HCT116 (cell line): Measurements from ENCODE around the gene FCSK. TPM values are rescaled to one million over a fixed set of nuclear protein-coding genes. Genes with fewer than 3 reads are reported as not detected.

Experiments
- ATAC-seq: fragments of 200-7000 bp; cut with Tn5 transposase; 2 replicates; pipeline ENCODE4 v1.9.1; 2020; ENCODE audit warnings: mild to moderate bottlenecking, moderate library complexity
- BruUV-seq: library from RNA; stranded (reverse); fragments of 400-500 nt; replicated peaks from 2 replicates; lab custom pipeline; 2021; lab: Mats Ljungman, UMichigan
- CTCF ChIA-PET: fragments of 300-600 bp; sonication (Branson Sonifier 250); formaldehyde crosslinking; loops from one replicate; lab custom pipeline; 2021; ENCODE audit warnings: antibody characterized with exemption; lab: Charles Lee
- POLR2A ChIA-PET: fragments of 300-600, 350-600 bp; sonication (Branson Sonifier 250); formaldehyde crosslinking; loops from one replicate; lab custom pipeline; 2021; ENCODE audit warnings: antibody characterized with exemption; lab: Charles Lee
- RAD21 ChIA-PET, 2 experiments: fragments of 300-600 bp; sonication (Branson Sonifier 250); formaldehyde crosslinking; loops; one replicate each; lab custom pipeline; 2023; ENCODE audit warnings: low total read pairs in 2 of 2; ENCODE audit not compliant: uncharacterized antibody in 2 of 2, unreplicated experiment in 2 of 2, low non-redundant PET in 1 of 2; lab: Charles Lee
- DNase-seq: peaks from one replicate; pipeline ENCODE4 v3.0.0-alpha.2; 2010; ENCODE audit warnings: low read depth, low spot score
- H2AFZ ChIP-seq: fragments of 200-600 bp; shearing (Covaris generic), sonication (generic); 2 replicates; pipeline ENCODE4 v1.6.1; 2017; ENCODE audit warnings: low read depth, mixed run types, mixed read lengths, antibody characterized with exemption, low read length; ENCODE audit not compliant: poor library complexity, severe bottlenecking
- H3K27ac ChIP-seq: 2 replicates; pipeline ENCODE4 v1.5.1; 2012; ENCODE audit warnings: low read depth, low read length
- H3K27me3 ChIP-seq: fragments of 200-600 bp; sonication (generic); 2 replicates; pipeline ENCODE4 v1.6.1; 2016; ENCODE audit warnings: mixed run types, low read length, mixed read lengths; ENCODE audit not compliant: insufficient read depth
- H3K36me3 ChIP-seq, 2 experiments: fragments of 200-500 bp in 1 of 2; fragments of 200-600 bp in 1 of 2; sonication (Bioruptor generic) in 1 of 2; sonication (generic) in 1 of 2; 2 replicates each; pipeline versions ENCODE4 v1.5.1 to v1.6.1; 2014 to 2016; ENCODE audit warnings: low read length in 2 of 2, inconsistent platforms in 1 of 2, mixed read lengths in 1 of 2, mixed run types in 1 of 2; ENCODE audit not compliant: insufficient read depth in 2 of 2, control insufficient read depth in 1 of 2
- H3K4me1 ChIP-seq, 2 experiments: fragments of 200-600 bp in 1 of 2; sonication (generic) in 1 of 2; 2 replicates each; pipeline versions ENCODE4 v1.5.1 to v1.6.1; 2012 to 2017; ENCODE audit warnings: low read length in 2 of 2, inconsistent platforms in 1 of 2, mild to moderate bottlenecking in 1 of 2, mixed read lengths in 1 of 2, mixed run types in 1 of 2, moderate library complexity in 1 of 2; ENCODE audit not compliant: insufficient read depth in 2 of 2, control insufficient read depth in 1 of 2
- H3K4me2 ChIP-seq: fragments of 200-600 bp; sonication (generic); 2 replicates; pipeline ENCODE4 v1.6.1; 2017; ENCODE audit warnings: mixed run types, low read length, mixed read lengths
- H3K4me3 ChIP-seq, 2 experiments: fragments of 200-600 bp in 1 of 2; sonication (generic) in 1 of 2; replicated peaks in 1 of 2; 2 replicates each; pipeline ENCODE4 v1.5.1; 2011 to 2016; ENCODE audit warnings: low read length in 2 of 2, control low read depth in 1 of 2, low read depth in 1 of 2, mild to moderate bottlenecking in 1 of 2, mixed read lengths in 1 of 2, mixed run types in 1 of 2
- H3K79me2 ChIP-seq: fragments of 200-600 bp; sonication (generic); 2 replicates; pipeline ENCODE4 v1.6.1; 2017; ENCODE audit warnings: mild to moderate bottlenecking, mixed run types, low read length, moderate library complexity, mixed read lengths; ENCODE audit not compliant: insufficient read depth
- H3K9ac ChIP-seq: fragments of 200-600 bp; sonication (generic); 2 replicates; pipeline ENCODE4 v1.6.1; 2016; ENCODE audit warnings: low read length, mixed read lengths
- H3K9me2 ChIP-seq: fragments of 200-600 bp; sonication (generic), shearing (Covaris generic); 2 replicates; pipeline ENCODE4 v1.6.1; 2017; ENCODE audit warnings: mixed run types, mild to moderate bottlenecking, moderate library complexity; ENCODE audit not compliant: insufficient read depth
- H3K9me3 ChIP-seq, 2 experiments: fragments of 200-500 bp in 1 of 2; fragments of 200-600 bp in 1 of 2; sonication (Bioruptor generic) in 1 of 2; sonication (generic) in 1 of 2; 2 replicates each; pipeline ENCODE4 v1.6.1; 2014 to 2017; ENCODE audit warnings: low read length in 2 of 2, mixed read lengths in 2 of 2, inconsistent platforms in 1 of 2, low read depth in 1 of 2, mild to moderate bottlenecking in 1 of 2, mixed run types in 1 of 2, moderate library complexity in 1 of 2; ENCODE audit not compliant: control insufficient read depth in 1 of 2, insufficient read depth in 1 of 2
- H4K20me1 ChIP-seq: fragments of 200-600 bp; sonication (generic), shearing (Covaris generic); 2 replicates; pipeline ENCODE4 v1.6.1; 2017; ENCODE audit warnings: mixed run types, mild to moderate bottlenecking, moderate library complexity; ENCODE audit not compliant: insufficient read depth
- CEBPB ChIP-seq: IDR thresholded peaks from 2 replicates; pipeline ENCODE4 v1.6.1; 2012; ENCODE audit warnings: low read depth
- SIN3A ChIP-seq: IDR thresholded peaks from 2 replicates; pipeline ENCODE4 v1.6.1; 2012; ENCODE audit warnings: low read depth
- ZFX ChIP-seq: fragments of 450-650 bp; IDR thresholded peaks from 2 replicates; pipeline ENCODE4 v1.6.1; 2017
- ZNF274 ChIP-seq: fragments of 200-500 bp; sonication (Bioruptor generic); IDR thresholded peaks from 2 replicates; pipeline ENCODE4 v1.6.1; 2014; ENCODE audit warnings: mild to moderate bottlenecking, low read depth, low read length, inconsistent platforms
- intact Hi-C: fragments of 100-400 bp; cut with micrococcal nuclease; formaldehyde crosslinking; loops from 2 replicates; pipeline ENCODE4 v1.10.0; 2022
- total RNA-seq: library from RNA; stranded (reverse); gene quantifications from one replicate; pipeline ENCODE4 v1.2.1, GENCODE V29; 2021; ENCODE audit not compliant: unreplicated experiment
- TF ChIP-seq, protein P1 (sequence below): IDR thresholded peaks from 2 replicates; pipeline ENCODE4 v1.6.1; 2012
- TF ChIP-seq, protein P2 (sequence below): IDR thresholded peaks from 2 replicates; pipeline ENCODE4 v1.6.1; 2012
- TF ChIP-seq, protein P3 (sequence below): IDR thresholded peaks from 2 replicates; pipeline ENCODE4 v1.6.1; 2011; ENCODE audit warnings: mild to moderate bottlenecking, low read length, moderate library complexity; ENCODE audit not compliant: insufficient replicate concordance; ENCODE audit errors: extremely low read depth

Gene FCSK
- total RNA-seq, 1 experiment from 2014 or later, result 17.1 TPM

DNA sequence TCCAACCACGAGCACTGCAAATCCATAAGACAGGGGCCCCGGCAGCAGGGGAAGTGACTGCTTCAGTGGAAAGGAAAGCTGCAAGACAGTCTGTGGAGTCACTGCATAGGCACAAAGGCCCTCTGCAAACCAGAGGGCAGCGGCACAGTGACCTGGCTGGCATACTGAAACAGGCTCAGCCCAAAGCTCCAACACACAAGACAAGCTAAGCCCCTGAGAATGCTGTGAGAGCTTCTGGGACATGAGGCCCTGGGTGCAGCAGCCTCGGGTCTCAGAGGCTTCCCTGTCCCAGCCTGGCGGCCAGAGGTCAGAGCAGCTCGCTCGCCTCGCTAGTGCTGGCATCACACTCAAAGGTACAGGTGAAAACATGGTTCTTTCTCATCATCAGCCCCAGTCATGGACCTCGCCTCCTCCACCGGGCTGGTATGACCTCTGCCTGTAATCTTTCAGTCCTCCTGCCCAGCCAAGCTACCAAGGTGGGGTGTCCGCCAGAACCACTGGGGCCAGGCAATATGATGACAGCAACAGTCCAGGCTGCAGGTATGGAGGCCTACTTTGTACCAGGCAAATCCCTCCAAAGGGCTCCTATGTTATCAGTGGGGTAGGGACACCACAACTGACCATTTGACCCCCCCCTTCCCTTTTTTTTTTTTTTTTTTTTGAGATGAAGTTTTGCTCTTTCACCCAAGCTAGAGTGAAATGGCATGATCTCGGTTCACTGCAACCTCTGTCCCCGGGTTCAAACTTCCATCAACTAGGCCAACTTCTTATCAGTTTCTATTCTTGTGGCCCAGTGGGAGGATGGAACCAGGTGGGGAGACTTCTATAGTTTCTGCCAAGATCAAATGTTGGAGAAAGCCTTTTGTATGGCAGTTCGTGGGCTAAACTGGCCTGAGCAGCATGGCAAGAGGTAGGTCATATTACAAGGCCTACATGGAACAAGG lies 34.7 kb upstream of the FCSK start (continued):
- no peak for TF ChIP-seq ZNF274
- TF ChIP-seq, protein P1, sequence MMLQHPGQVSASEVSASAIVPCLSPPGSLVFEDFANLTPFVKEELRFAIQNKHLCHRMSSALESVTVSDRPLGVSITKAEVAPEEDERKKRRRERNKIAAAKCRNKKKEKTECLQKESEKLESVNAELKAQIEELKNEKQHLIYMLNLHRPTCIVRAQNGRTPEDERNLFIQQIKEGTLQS, result no peak
- TF ChIP-seq, protein P2, sequence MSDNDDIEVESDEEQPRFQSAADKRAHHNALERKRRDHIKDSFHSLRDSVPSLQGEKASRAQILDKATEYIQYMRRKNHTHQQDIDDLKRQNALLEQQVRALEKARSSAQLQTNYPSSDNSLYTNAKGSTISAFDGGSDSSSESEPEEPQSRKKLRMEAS, result no peak
- TF ChIP-seq, protein P3, sequence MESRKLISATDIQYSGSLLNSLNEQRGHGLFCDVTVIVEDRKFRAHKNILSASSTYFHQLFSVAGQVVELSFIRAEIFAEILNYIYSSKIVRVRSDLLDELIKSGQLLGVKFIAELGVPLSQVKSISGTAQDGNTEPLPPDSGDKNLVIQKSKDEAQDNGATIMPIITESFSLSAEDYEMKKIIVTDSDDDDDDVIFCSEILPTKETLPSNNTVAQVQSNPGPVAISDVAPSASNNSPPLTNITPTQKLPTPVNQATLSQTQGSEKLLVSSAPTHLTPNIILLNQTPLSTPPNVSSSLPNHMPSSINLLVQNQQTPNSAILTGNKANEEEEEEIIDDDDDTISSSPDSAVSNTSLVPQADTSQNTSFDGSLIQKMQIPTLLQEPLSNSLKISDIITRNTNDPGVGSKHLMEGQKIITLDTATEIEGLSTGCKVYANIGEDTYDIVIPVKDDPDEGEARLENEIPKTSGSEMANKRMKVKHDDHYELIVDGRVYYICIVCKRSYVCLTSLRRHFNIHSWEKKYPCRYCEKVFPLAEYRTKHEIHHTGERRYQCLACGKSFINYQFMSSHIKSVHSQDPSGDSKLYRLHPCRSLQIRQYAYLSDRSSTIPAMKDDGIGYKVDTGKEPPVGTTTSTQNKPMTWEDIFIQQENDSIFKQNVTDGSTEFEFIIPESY, result no peak
- TF ChIP-seq, all 23 proteins: peak for 0

DNA sequence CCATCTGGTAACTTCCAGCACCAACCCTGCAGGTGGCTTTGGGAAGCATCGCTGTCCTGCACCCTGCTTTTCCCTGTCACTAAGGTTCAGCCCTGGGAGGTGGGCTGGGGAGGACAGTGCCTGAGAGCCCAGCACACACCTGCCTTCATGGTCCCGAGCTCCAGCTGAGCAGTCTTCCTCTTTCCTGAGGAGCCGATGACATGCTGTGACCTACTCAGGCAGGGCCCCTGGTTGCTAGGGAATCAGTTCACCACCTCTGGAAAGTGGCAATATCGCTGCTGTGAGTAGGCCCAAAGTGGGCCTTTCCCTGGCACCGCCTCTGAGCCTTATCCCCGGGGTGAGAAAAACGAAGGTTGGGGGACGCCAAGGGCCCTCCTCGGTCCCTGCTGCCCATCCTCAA lies 33.4 kb upstream of the FCSK start:
- no TSS peak for BruUV-seq
- ChIA-PET CTCF (no interaction called here), POLR2A (no interaction called here), RAD21 (no interaction called here)
- no peak overlapping the region for H3K9ac ChIP-seq
- intact Hi-C loops, result no loop called here
- no peak overlapping the region for H3K4me2 ChIP-seq
- DNase-seq, result no peak
- no peak overlapping the region for H3K4me3 ChIP-seq
- TF ChIP-seq CEBPB, result no peak
- TF ChIP-seq SIN3A, result no peak
- TF ChIP-seq ZFX, result no peak
- no peaks in the 10 kb centered on the region for H3K9me3 ChIP-seq
- H3K79me2 ChIP-seq, result no peaks in the 10 kb centered on the region
- H2AFZ ChIP-seq, result no peak overlapping the region
- H3K9me2 ChIP-seq, result no peaks in the 10 kb centered on the region
- no peak overlapping the region; the same call in 1 of the 2 replicates for H3K27ac ChIP-seq
- no peaks in the 10 kb centered on the region for H3K27me3 ChIP-seq
- no peaks in the 10 kb centered on the region for H4K20me1 ChIP-seq
- ATAC-seq, result no peak
- H3K36me3 ChIP-seq, result no peaks in the 10 kb centered on the region
- peaks cover 0 to 24% of the 10 kb centered on the region in 2 experiments; a peak in 2 of 4 replicates for H3K4me1 ChIP-seq
